Stimulated activated effector memory CD8-positive, alpha-beta T cell treated with anti-CD3 and anti-CD28 coated beads, Interleukin-12 subunit alpha, Interleukin-12 subunit beta, amount 100 ng/mL, for 72 hours (primary cell): ENCODE data around the gene SMYD3.

Experiments used
- ATAC-seq: fragments of 150-1000 bp; cut with Tn5 transposase; 2 replicates; pipeline ENCODE4 v1.10.0; 2021
- DNase-seq, 2 donors: peaks; one replicate each; pipeline ENCODE4 v3.0.0; 2021 to 2022; ENCODE audit warnings: low spot score in 2 of 2
- H3K27ac Mint-ChIP-seq: one replicate; pipeline ENCODE4 v1.8.0; 2022; ENCODE audit warnings: mild to moderate bottlenecking, mixed read lengths
- H3K36me3 Mint-ChIP-seq: one replicate; pipeline ENCODE4 v1.8.0; 2022; ENCODE audit warnings: mild to moderate bottlenecking, mixed read lengths
- H3K4me1 Mint-ChIP-seq: one replicate; pipeline ENCODE4 v1.8.0; 2022; ENCODE audit warnings: mixed read lengths
- H3K4me3 Mint-ChIP-seq: one replicate; pipeline ENCODE4 v1.8.0; 2022; ENCODE audit warnings: mild to moderate bottlenecking, mixed read lengths
- H3K9me3 Mint-ChIP-seq: one replicate; pipeline ENCODE4 v1.8.0; 2022; ENCODE audit warnings: mixed read lengths

SMYD3 gene

GRCh38 chr1:246160374-246160773, 346.7 kb downstream of the SMYD3 start:
- no peak overlapping the region for H3K4me3 Mint-ChIP-seq
- H3K4me1 Mint-ChIP-seq, result no peaks in the 10 kb centered on the region
- ATAC-seq, result no peak
- H3K27ac Mint-ChIP-seq, result no peak overlapping the region
- no peak for DNase-seq
- no peaks in the 10 kb centered on the region for H3K36me3 Mint-ChIP-seq
- H3K9me3 Mint-ChIP-seq, result no peaks in the 10 kb centered on the region

DNA sequence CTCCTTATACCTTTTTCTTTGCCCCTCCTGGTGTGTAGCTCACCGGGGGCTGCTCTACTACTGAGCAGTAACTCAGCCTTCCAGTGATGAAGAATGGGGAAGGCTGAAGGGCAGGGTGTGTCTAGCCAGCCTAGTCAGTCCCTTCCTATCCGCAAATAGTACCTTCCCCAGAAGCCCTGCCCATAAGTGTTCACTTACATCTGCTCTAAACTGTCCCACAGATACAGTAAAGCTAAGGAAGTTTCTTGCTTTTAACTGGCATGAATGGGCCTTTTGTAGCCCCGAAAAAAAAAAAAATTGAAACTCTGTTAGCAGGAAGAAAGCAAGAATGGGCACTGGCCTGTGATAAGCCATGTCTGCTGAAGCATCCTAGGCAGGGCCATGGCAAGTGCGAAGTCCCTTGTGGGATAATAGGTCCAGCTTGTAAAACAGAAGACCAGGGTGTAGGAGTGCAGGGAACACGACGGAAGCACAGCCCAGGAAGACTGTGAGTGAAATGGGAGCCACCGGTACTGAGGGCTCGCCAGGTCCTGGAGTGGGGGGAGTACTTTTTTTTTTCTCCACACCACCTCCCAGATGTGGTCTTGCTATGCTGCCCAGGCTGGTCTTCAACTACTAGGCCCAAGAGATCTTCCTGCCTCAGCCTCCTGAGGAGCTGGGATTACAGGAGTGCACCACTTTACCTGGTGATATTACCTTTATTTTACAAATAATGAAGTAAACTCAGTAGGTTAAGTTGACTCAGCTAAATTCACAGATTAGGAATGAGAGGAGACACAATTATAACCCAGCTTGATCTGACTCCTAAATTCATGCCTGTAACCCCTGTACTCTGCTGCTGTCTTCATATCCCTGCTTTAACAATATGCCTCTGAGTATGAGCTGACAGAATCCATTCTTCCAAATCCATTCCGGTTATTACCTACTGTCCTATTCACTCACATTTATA, 347.5 kb downstream of the SMYD3 start:
- no peak for DNase-seq
- Mint-ChIP-seq H3K9me3 (no peaks in the 10 kb centered on the region), H3K36me3 (no peaks in the 10 kb centered on the region), H3K4me1 (no peaks in the 10 kb centered on the region), H3K27ac (no peak overlapping the region), H3K4me3 (no peak overlapping the region)
- no peak for ATAC-seq

GRCh38 chr1:246158131-246158530, 348.9 kb downstream of the SMYD3 start:
- no peaks in the 10 kb centered on the region for H3K4me1 Mint-ChIP-seq
- ATAC-seq (no peak), DNase-seq (no peak)
- no peaks in the 10 kb centered on the region for H3K9me3 Mint-ChIP-seq
- no peak overlapping the region for H3K27ac Mint-ChIP-seq
- no peak overlapping the region for H3K4me3 Mint-ChIP-seq
- H3K36me3 Mint-ChIP-seq, result no peaks in the 10 kb centered on the region

- Mint-ChIP-seq H3K9me3 (no peaks in the 10 kb centered on the region), H3K27ac (no peak overlapping the region), H3K4me1 (no peaks in the 10 kb centered on the region), H3K36me3 (no peaks in the 10 kb centered on the region), H3K4me3 (no peak overlapping the region)
- ATAC-seq, result no peak
- no peak for DNase-seq
Measured at GRCh38 chr1:246157516-246157915, 349.6 kb downstream of the SMYD3 start.

DNA sequence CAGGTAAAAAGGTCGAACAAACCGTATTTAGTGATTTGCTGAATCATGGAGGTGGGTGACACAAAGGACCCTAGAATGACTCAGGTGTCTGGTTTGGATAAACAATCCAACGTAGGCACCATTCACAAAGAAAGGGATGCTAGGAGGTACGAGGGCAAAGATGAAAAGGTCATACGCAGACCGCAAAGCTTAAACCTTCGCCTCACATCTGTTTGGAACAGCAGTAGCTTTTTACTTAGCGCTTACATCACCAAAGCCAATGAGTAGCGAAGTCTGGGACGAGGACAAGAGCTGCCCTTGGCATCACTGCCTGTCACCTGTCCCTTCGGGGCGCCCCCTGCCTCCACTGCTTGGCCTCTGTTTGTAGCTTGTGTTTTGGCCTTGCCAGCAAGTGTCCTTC, 350.2 kb downstream of the SMYD3 start:
- no peak for DNase-seq
- H3K36me3 Mint-ChIP-seq, result no peaks in the 10 kb centered on the region
- no peak overlapping the region for H3K27ac Mint-ChIP-seq
- no peaks in the 10 kb centered on the region for H3K4me1 Mint-ChIP-seq
- no peak for ATAC-seq
- H3K9me3 Mint-ChIP-seq, result no peaks in the 10 kb centered on the region
- no peak overlapping the region for H3K4me3 Mint-ChIP-seq

DNA sequence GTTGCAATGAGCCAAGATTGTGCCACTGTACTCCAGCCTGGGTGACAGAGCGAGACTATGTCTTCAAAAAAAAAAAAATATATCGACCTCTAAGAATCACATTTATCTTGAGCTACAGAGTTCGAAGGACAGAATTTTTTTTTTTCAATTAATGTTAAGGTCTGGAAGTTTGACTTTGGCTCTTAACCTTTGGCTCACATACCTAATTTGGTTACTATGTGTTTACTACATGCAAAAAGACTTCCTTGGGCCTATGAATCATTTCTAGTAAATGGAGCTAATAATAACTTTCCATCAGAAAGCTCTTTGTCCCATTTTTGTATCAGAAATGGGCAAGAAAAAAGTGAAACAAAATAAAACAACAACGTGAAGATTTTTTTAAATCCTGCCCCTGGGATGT, 351.2 kb downstream of the SMYD3 start:
- H3K9me3 Mint-ChIP-seq, result no peaks in the 10 kb centered on the region
- no peak overlapping the region for H3K4me3 Mint-ChIP-seq
- no peaks in the 10 kb centered on the region for H3K4me1 Mint-ChIP-seq

DNA sequence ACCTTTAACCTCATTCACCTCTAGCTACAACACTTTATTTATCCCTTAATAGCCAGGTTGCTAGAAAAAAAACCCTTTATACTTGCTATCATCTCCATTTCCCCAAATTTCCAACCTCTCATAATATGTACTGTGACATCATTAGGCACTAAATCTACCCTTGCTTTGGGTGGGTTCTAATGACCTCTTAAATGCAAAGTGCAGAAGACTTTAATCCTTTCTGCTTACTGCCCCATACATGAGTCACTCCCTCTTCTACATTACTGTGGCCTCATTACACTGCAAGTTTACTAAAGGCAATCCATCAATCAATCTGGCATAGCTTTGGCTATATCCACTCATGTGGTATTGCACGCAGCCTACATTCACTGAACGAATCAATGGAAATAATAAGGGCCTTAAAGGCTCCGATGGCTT, 353.3 kb downstream of the SMYD3 start:
- Mint-ChIP-seq H3K36me3 (peaks cover 3% of the 10 kb centered on the region), H3K27ac (no peak overlapping the region), H3K4me1 (no peaks in the 10 kb centered on the region), H3K9me3 (no peaks in the 10 kb centered on the region), H3K4me3 (no peak overlapping the region)
- DNase-seq, result no peak
- no peak for ATAC-seq

More for the DNA sequence above, 351.2 kb downstream of the SMYD3 start:
- no peak for ATAC-seq
- DNase-seq, result no peak
- Mint-ChIP-seq H3K27ac (no peak overlapping the region), H3K36me3 (no peaks in the 10 kb centered on the region)

DNA sequence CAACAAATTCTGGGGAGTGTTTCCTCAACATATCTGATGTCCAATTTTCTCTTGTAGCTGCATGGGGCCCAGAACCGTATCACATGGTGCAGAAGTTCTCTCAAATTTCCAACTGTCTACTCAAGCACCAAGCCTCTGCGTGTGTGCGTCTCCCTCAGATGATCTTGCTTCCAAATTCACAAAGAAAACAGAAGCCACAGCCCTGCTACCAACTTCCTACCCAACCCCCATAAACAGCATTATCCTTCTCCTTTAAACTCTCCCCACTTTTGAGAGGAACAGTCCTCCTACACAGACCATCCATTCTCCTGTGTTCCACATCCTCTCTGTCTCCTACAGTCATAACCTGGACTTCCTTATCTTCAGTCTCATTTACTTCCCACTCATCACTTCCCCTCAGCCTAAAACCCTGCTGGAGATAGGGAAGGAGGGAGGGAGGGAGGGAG, 354.1 kb downstream of the SMYD3 start:
- Mint-ChIP-seq H3K4me1 (no peaks in the 10 kb centered on the region), H3K27ac (no peak overlapping the region), H3K36me3 (peaks cover 6% of the 10 kb centered on the region), H3K4me3 (no peak overlapping the region), H3K9me3 (no peaks in the 10 kb centered on the region)
- ATAC-seq (no peak), DNase-seq (no peak)

GRCh38 chr1:246151796-246152434, 355.2 kb downstream of the SMYD3 start:
- ATAC-seq (no peak), DNase-seq (no peak)
- Mint-ChIP-seq H3K4me1 (no peaks in the 10 kb centered on the region), H3K4me3 (no peak overlapping the region), H3K9me3 (no peaks in the 10 kb centered on the region), H3K27ac (no peak overlapping the region), H3K36me3 (peaks cover 6% of the 10 kb centered on the region)

- Mint-ChIP-seq H3K27ac (no peak overlapping the region), H3K4me3 (no peak overlapping the region), H3K4me1 (no peaks in the 10 kb centered on the region), H3K36me3 (peaks cover 6% of the 10 kb centered on the region), H3K9me3 (no peaks in the 10 kb centered on the region)
- DNase-seq (no peak), ATAC-seq (no peak)
Measured at GRCh38 chr1:246149543-246149942, 357.5 kb downstream of the SMYD3 start.

DNA sequence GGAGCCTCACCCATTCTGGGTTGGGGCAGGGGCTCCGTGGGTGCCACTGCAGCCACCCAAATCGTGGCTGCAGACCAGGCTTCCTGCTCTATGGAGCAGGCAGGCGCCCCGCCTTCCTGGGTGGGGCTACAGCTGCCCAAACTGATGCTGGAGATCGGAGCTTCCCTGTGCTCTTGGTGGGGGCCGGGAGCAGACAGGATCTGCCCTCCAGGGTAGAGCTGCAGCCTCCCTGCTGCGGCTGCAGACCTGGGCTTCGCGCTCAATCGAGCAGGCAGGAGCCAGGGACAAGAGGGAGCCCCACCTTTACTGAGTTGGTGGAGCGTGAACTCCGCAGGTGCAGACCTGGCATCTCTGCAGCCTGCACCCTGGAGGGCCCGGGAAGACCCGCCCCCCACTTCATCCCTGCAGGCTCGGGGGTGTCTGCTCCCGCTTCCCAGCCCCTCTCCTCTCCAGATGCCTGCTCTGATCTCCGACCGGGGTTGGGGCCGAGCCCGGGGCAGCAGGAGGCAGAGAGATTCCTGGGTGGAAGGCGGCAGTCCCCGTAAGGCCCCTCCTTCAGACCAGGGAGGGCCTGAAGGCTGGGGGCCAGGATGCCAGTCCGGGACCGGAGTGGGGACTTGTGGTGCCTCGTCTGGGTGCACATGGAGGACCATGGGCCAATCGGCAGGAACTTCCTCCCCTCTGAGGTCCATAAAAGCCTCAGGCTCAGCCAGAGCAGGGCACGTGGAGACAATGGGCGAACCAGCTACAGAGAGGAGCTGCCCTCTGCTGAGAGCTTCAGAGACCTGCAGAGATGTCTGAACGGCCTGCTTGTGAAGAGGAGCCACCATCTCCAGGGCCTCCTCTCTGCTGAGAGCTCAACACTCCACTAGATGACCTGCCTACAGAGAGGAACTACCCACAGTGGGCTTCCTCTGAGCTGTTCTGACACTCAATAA, 359.3 kb downstream of the SMYD3 start:
- H3K36me3 Mint-ChIP-seq, result peaks cover 6% of the 10 kb centered on the region
- H3K9me3 Mint-ChIP-seq, result no peaks in the 10 kb centered on the region
- DNase-seq (no peak), ATAC-seq (no peak)
- H3K4me1 Mint-ChIP-seq, result no peaks in the 10 kb centered on the region
- no peak overlapping the region for H3K27ac Mint-ChIP-seq
- no peak overlapping the region for H3K4me3 Mint-ChIP-seq

DNA sequence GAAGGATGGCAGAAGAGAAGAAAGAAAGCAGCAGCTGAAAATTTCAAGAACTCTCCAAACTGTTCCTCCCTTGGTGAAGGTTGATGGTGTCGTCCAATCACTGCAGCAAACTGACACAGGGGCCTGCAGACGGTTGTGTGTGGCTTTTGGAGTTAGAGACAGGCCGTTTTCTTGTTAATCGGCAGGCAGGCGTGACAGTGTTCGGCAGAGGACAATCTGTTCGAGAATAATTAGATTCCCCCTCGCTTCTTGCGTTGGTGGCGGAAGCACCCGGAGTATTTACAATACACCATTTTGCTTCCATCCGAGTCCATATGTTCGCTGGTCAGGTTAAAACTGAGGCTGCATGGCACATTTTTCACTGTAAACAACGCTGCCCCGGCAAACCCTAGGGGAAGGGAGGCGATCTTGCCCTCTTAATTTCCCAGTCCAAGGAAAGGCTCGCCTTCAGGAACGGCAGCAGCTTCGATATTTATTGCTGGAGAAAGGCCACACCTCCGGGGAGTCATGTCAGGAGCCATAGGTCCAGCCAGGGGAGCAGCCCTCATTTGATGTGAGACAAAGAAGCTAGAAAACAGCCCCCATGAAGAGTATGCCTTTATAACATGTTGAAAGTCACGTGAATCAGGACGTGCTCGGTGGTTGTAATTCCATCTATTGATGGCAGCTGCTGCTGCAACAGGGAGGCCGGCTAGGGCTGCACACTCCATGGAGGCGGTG, 360.1 kb downstream of the SMYD3 start:
- no peak overlapping the region for H3K4me3 Mint-ChIP-seq
- H3K4me1 Mint-ChIP-seq, result no peaks in the 10 kb centered on the region
- no peaks in the 10 kb centered on the region for H3K9me3 Mint-ChIP-seq
- H3K36me3 Mint-ChIP-seq, result peaks cover 6% of the 10 kb centered on the region
- no peak for DNase-seq
- ATAC-seq, result no peak
- no peak overlapping the region for H3K27ac Mint-ChIP-seq

DNA sequence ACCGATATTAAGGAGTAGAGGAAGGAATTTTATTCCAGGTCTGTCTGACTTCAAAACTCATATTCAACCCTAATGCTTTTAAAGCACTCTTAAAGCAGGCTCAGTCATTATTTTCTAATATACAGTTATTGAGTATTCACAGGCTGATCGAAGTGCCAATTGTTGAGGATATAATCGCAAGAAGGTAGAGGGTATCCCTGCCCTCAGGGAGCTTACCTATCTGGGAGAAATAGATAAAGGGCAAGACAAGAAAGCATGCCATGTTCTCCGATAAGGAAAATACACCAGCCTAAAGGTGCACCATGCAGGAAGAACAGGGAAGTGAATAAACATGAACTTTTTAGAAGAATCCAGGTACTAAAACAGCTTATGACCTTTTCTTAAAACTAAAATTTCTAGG, 361.2 kb downstream of the SMYD3 start:
- no peaks in the 10 kb centered on the region for H3K4me1 Mint-ChIP-seq
- no peak for DNase-seq
- H3K36me3 Mint-ChIP-seq, result peaks cover 6% of the 10 kb centered on the region
- no peak for ATAC-seq
- H3K27ac Mint-ChIP-seq, result no peak overlapping the region
- H3K4me3 Mint-ChIP-seq, result no peak overlapping the region
- H3K9me3 Mint-ChIP-seq, result no peaks in the 10 kb centered on the region

DNA sequence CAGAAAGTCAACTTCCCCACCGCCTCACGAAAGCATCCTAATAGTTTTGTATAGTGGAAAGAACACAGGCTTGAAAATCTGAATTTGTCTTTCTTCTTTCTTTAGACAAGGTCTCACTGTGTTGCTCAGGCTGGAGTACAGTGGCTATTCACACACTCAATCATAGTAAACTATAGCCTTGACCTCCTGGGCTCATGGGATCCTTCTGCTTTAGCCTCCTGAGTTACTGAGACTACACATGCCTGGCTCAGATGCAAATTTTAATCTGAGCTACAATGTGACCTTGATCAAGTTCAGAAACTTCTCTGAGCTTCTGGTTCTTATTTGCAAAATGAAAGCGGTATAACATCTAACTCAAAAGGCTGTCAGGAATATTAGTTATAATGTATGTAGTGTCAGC, 362.1 kb downstream of the SMYD3 start:
- Mint-ChIP-seq H3K4me3 (no peak overlapping the region), H3K36me3 (peaks cover 6% of the 10 kb centered on the region), H3K9me3 (no peaks in the 10 kb centered on the region), H3K27ac (no peak overlapping the region), H3K4me1 (no peaks in the 10 kb centered on the region)
- ATAC-seq (no peak), DNase-seq (no peak)
